ENCODE measurements around the gene KCP. TPM values are rescaled to one million over a fixed set of nuclear protein-coding genes. Genes with fewer than 3 reads are reported as not detected.

The KCP gene
- polyA plus RNA-seq, 6 donors from 2014 or later = 0.29 to 0.78 (median 0.37) TPM; not detected in 2

DNA sequence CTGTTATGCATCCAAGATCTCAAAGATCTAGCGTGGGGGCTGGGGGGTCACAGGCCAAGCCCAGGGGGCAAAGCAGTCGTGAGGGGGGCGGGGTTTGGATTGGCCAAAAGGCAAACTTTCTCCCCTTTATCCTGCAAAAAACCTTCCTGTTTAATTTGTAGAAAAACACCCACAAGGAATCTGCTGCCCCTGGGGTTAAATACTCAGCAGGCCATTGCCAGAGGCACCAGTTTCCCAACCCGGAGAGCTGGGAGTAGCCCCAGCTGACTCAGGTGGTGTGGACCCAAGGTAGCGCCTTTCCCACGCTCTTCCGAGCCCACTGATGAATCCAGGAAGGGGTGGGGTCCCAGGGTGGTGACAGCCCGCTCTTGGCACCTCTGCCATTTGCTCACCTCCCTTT, 21.4 kb downstream of the KCP start:
- no peaks in the 10 kb centered on the region for H3K9me3 Mint-ChIP-seq

DNA sequence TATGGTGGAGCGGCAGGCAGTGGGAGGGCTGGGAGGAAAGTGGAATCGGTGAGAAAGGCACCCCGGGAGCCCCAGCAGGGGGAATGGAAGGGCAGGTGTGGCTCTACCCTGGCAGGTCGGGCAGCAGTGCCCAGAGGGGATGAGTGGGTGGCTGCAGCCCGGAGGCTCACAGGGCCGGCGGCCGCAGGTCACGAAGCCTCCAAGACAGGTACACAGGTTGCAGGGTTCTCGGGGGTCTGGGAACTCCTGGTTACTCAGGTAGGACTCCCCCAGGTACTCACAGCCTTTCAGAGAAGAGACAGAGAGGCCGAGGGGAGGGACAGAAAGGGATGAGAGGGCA, 21.8 kb downstream of the KCP start:
- Mint-ChIP-seq H3K4me3 (no peak overlapping the region), H3K9me3 (no peaks in the 10 kb centered on the region), H3K4me1 (peaks cover 0 to 4% (median 2%) of the 10 kb centered on the region in 3 donors), H3K36me3 (no peaks in the 10 kb centered on the region), H3K27ac (no peak overlapping the region), H3K27me3 (peaks cover 5 to 35% (median 30%) of the 10 kb centered on the region in 3 donors)
- ATAC-seq (ENCODE audit: low read depth in 2 of 2) (no peak), DNase-seq (no peak)

More for the DNA sequence above, 21.4 kb downstream of the KCP start:
- Mint-ChIP-seq H3K27ac (no peak overlapping the region), H3K4me1 (peaks cover 0 to 4% (median 2%) of the 10 kb centered on the region in 3 donors), H3K27me3 (peaks cover 5 to 35% (median 30%) of the 10 kb centered on the region in 3 donors), H3K36me3 (no peaks in the 10 kb centered on the region), H3K4me3 (no peak overlapping the region)
- DNase-seq = no peak
- ATAC-seq (ENCODE audit: low read depth in 2 of 2) = no peak

DNA sequence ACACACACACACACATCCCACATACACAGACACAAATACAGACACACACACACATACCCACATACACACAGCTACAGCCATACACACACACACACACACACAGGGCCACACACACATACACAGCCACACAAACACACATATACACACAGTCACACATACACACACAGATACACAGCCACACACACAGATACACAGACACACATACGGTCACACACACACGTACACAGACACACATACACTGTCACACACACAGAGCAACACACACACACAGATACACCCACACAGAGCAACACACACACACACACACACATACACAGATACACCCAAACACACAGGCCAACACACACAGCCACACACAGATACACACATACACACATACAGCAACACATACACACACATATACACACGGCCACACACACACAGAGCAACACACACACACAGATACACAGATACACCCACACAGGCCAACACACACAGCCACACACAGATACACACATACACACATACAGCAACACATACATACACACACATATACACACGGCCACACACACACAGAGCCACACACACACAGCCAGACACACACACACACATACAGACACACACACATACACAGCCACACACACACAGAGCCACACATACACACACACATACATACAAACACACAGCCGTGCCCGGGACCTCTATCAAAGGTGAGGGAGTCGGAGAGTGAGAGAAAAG, 22.3 kb downstream of the KCP start:
- Mint-ChIP-seq H3K9me3 (no peaks in the 10 kb centered on the region), H3K27me3 (peaks cover 5 to 33% (median 30%) of the 10 kb centered on the region in 3 donors), H3K4me3 (no peak overlapping the region), H3K27ac (no peak overlapping the region), H3K36me3 (no peaks in the 10 kb centered on the region), H3K4me1 (peaks cover 0 to 4% (median 4%) of the 10 kb centered on the region in 3 donors)
- ATAC-seq (ENCODE audit: low read depth in 2 of 2) = no peak
- no peak for DNase-seq

DNA sequence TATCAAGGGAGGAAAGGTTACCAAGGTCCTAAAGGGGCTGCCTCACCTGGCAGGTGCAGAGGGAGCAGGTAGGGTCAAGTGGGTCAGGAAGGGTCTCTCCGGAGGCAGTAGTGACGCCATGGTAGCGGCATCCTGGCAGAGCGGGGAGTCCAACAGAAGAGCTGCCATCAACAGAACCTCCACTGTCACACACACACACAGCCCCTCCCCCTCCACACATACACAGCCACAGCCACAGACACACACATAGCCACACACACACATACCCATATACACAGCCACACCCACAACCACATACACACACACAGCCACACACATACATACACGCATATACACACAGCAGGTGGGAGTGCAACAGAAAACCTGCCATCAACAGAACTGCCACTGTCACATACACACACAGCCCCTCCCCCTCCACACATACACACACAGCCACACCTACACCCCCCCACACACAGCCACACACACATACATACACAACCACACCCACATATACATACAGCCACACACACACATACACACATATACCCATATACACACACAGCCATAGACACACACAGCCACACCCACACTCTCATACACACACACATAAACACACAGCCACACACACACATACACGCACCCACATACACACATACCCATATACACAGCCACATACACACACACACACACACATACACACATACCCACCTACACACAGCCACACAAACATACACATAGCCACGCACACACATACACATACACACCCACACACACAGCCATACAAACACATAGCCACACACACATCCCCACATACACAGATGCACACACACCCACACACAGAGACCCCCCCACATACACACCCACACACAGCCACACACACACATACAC, 23.1 kb downstream of the KCP start:
- peaks cover 0 to 4% (median 4%) of the 10 kb centered on the region in 3 donors for H3K4me1 Mint-ChIP-seq
- DNase-seq = no peak
- ATAC-seq (ENCODE audit: low read depth in 2 of 2) = no peak
- H3K4me3 Mint-ChIP-seq = no peak overlapping the region
- peaks cover 5 to 30% (median 22%) of the 10 kb centered on the region in 3 donors for H3K27me3 Mint-ChIP-seq
- no peak overlapping the region for H3K27ac Mint-ChIP-seq
- no peaks in the 10 kb centered on the region for H3K9me3 Mint-ChIP-seq
- no peaks in the 10 kb centered on the region for H3K36me3 Mint-ChIP-seq

DNA sequence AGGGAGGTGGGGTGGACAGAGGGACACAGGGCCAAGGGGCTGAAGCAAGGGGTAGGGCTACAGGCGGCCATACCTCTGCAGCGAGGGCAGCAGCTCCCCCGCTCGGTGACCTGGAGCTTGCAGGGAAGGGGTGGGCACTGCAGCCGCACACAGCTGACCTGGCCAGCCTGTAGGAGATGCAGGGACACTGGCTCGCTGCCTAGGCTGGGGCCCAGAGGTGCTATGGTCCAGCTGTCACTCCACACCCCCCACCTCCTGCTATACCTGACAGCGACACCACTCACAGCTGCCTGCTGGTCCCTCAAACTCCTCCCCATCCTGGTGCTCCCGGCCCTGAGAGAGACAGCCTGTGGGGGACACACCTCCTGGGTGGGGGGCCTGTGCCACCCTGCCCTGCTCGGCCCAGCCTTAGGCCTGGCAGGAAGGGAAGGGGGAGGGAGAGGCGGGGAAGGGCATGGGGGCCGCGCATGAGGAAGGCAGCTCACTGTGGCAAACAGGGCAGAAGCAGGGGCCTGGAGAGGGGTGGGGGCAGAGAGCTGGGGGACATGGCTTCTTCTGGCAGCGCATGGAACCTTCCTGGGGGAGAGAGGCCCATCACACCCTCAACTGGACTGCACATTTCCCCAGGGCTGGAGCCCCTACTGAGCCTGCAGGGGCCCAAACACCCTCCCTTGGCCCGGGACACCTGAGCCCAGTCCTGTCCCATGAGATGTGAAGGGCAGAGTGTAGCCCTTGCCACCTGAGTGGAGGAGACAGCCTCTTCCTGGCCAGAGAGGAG, 23.9 kb downstream of the KCP start:
- Mint-ChIP-seq H3K9me3 (no peaks in the 10 kb centered on the region), H3K4me3 (no peak overlapping the region), H3K4me1 (peaks cover 0 to 4% (median 4%) of the 10 kb centered on the region in 3 donors), H3K27me3 (peaks cover 5 to 27% (median 20%) of the 10 kb centered on the region in 3 donors), H3K27ac (no peak overlapping the region), H3K36me3 (no peaks in the 10 kb centered on the region)
- DNase-seq (no peak), ATAC-seq (ENCODE audit: low read depth in 2 of 2) (no peak)

DNA sequence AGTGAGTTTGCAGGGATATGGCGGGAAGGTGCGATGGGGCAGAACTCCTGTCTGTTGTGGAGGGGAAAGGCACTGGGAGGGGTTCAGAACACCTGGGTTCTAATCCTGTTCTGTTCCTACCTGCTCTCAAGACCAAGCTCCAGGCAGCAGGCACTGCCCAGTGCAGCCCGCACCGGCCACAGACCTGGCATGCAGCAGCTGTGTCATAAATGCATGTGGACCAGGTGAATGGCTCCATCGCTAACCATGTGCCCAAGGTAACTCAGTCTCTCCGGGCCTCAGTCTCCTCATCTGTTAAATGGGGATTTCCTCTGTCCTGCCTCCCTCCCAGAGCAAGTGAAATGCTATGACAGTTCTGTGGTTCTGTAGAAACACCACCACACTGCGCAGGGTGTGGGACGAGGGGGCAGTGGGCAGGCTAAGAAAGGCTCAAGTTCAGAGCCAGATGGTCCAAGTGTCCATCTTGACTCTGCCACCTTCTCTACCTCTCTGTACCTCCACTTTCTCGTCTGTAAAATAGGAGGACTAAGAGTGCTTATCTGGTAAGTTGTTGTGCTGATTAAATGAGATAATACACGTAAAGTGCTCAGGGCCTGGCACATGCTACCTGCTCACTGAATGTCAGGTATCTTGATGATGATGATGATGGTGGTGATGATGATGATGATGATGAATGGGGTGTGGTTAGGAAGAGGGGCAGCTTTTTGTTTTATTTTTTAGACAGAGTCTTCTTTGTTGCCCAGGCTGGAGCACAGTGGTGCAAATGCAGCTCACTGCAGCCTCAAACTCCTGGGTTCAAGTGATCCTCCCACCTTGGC, 24.9 kb downstream of the KCP start:
- no peak for DNase-seq
- H3K36me3 Mint-ChIP-seq = no peaks in the 10 kb centered on the region
- no peak overlapping the region for H3K27ac Mint-ChIP-seq
- H3K4me1 Mint-ChIP-seq = peaks cover 0 to 4% (median 4%) of the 10 kb centered on the region in 3 donors
- no peaks in the 10 kb centered on the region for H3K9me3 Mint-ChIP-seq
- no peak overlapping the region for H3K4me3 Mint-ChIP-seq
- no peak for ATAC-seq (ENCODE audit: low read depth in 2 of 2)
- H3K27me3 Mint-ChIP-seq = peaks cover 5 to 34% (median 25%) of the 10 kb centered on the region in 3 donors

DNA sequence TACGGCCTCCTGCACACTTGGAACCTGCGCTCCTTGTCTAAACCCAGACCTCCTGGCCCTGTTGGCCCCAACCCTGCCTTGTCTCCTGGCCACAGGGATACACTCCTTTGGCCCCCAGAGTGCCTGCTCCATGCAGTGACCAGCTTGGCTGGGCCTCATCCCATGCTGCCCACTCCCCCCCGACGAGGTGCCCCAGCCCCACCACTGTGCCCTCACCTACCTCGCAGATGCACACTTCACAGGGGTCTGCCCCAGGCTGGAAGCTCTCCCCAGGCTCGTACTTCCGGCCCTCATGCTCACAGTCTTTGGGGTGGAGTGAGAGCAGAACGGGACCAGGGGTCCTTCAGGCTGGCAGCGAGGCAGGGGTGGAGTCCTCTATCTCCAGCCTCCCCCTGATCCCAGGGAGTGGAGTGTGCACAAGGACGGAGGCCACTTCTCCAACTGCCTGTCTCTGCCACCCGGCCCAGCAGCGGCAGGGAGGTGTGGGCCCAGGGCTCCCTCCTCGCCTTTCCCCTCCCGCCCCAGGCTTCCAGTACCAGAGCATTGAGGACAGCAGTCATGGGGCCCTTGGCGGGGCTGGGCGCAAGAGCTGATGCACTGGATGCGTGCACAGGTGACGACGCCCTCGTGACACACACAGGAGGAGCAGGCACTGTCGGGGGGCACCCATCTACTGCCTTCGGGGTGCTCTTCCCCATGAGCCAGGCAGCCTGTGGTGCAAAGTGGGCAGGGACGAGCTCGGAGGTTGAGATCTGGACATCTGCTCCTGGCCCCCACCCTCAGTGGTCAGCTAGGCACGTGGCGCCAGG, 25.7 kb downstream of the KCP start:
- no peak for DNase-seq
- H3K27ac Mint-ChIP-seq = no peak overlapping the region

DNA sequence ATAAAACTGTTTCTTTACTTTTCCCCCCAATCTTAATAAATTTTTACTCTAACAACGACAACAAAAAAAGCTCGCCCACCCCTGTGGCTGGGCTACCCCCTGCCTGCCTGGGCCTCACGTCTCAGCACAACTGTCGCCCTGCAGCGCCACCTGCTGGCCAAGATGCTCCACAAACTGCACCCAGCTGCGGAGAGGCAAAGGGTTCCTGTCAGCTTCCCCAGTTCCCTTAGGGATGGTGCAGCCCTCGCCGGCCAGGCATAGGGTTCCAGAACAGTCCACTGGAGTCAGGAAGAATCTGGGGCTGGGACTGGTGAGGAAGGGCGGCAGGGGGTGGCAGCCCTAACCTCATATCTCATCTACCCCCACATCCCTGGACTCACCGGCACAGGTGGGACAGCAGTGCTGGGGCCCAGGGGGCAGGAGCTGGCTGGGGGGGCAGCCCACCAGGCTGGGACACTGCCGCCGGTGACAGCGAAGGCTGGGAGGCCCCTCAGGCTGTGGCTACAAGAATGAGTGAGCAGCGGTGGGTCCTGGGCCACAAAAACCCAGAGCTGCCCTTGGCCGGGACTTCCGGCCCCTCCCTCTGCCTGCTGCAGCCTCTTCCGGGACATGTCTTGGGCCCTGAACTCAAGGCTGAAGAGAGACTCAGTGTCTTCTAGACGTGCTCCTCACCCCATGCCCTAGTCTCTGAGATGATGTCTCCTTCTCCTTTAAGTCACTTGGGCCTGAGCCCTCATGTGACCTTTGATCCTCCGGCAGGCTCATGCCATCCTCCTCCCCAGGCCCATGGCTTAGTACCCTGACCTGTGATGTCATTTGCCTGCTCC, 26.7 kb downstream of the KCP start:
- ATAC-seq (ENCODE audit: low read depth in 2 of 2) (peak; percentile 91 to 93), DNase-seq (peak; percentile 78)
- H3K27me3 Mint-ChIP-seq = peaks cover 5 to 23% (median 14%) of the 10 kb centered on the region in 3 donors
- peak overlapping the region in 2 of 8 donors; percentile 20 to 37 for H3K4me3 Mint-ChIP-seq
- H3K27ac Mint-ChIP-seq = peak overlapping the region in 1 of 6 donors; percentile 57
- H3K4me1 Mint-ChIP-seq = peaks cover 0 to 4% (median 2%) of the 10 kb centered on the region in 3 donors
- H3K9me3 Mint-ChIP-seq = no peaks in the 10 kb centered on the region
- no peaks in the 10 kb centered on the region for H3K36me3 Mint-ChIP-seq

More for the DNA sequence above, 25.7 kb downstream of the KCP start:
- Mint-ChIP-seq H3K36me3 (no peaks in the 10 kb centered on the region), H3K27me3 (peaks cover 5 to 28% (median 20%) of the 10 kb centered on the region in 3 donors), H3K9me3 (no peaks in the 10 kb centered on the region), H3K4me1 (peaks cover 0 to 4% (median 4%) of the 10 kb centered on the region in 3 donors), H3K4me3 (peak overlapping the region in 1 of 8 donors; percentile 20)
- ATAC-seq (ENCODE audit: low read depth in 2 of 2) = no peak

DNA sequence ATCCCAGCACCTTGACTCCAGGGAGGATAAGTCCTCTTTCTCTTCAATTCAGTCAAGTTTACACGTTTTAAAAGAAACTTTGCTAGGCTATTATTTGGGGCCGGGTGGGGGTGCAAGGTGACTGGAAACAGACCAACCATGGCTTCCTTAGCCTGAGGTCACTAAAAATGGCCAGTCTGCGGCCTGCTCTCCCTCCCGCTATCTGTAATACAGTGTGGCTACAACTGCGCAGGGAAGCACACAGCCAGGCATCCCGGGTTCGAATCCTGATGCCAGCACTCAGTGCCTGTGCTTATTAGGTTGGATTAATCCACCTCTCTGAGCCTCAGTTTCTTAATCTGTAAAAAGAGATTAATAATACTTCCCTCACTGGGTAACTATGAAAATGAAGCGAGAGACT, 28.4 kb downstream of the KCP start:
- Mint-ChIP-seq H3K4me1 (peaks cover 0 to 4% (median 2%) of the 10 kb centered on the region in 3 donors), H3K27ac (no peak overlapping the region)

DNA sequence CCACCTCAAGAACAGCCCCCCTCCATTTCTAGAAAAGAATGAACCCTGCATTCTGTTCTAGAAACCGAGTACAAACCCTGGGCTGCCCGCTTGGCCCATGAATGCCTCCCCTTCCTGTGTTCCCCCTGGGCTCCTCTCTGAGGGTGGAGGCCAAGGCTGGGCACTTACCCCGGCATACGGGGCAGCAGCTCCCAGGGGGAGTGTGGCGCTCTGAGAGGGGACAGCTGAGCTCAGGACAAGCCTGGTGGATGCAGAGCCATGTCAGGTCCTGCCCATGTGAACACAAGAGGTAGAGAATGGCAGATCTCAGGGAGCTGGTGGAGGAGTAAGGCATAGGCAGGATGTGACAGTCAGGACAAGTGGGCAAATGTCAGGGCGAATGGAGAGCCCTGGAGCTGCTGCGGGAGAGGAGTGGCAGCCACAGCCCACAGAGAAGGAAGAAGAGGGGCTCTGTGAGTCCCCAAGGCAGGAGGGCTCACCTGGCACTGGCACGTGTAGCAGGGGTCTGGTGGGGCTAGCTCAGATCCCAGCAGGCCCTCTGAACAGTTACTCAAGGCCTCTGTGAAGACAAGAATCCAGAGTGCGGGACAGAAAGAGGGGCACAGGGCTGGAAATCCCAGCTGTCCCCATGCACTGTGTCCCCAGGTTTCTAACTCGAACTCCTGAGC, 28.9 kb downstream of the KCP start:
- no peak for ATAC-seq (ENCODE audit: low read depth in 2 of 2)
- H3K36me3 Mint-ChIP-seq = no peaks in the 10 kb centered on the region
- H3K27me3 Mint-ChIP-seq = peaks cover 5 to 23% (median 14%) of the 10 kb centered on the region in 3 donors
- H3K4me3 Mint-ChIP-seq = no peak overlapping the region
- DNase-seq = no peak
- H3K4me1 Mint-ChIP-seq = peaks cover 0 to 2% (median 0%) of the 10 kb centered on the region in 3 donors
- H3K27ac Mint-ChIP-seq = peak overlapping the region in 4 of 6 donors; percentile 22 to 82 (median 29)
- no peaks in the 10 kb centered on the region for H3K9me3 Mint-ChIP-seq

More for the DNA sequence above, 28.4 kb downstream of the KCP start:
- Mint-ChIP-seq H3K4me3 (no peak overlapping the region), H3K27me3 (peaks cover 5 to 23% (median 14%) of the 10 kb centered on the region in 3 donors), H3K36me3 (no peaks in the 10 kb centered on the region), H3K9me3 (no peaks in the 10 kb centered on the region)
- no peak for ATAC-seq (ENCODE audit: low read depth in 2 of 2)
- no peak for DNase-seq

Measured in naive B cell (primary cell).